IPS-20b (cell line): ENCODE measurements around the gene C1QTNF1.
A peak's percentile ranks its signal among the peaks of the same experiment; 100 is the strongest.
"Not testable (repeated sequence)": the region's sequence is repeated elsewhere in the genome, so short reads cannot be mapped to it uniquely, and the experiment has no call there.

Experiments
- H3K27ac ChIP-seq: one replicate; pipeline ENCODE4 v1.5.1; 2013; ENCODE audit warnings: low read length
- H3K27me3 ChIP-seq: 2 replicates; pipeline ENCODE4 v1.6.1; 2013; ENCODE audit warnings: mild to moderate bottlenecking, low read length, inconsistent platforms; ENCODE audit not compliant: insufficient read depth
- H3K36me3 ChIP-seq: 2 replicates; pipeline ENCODE4 v1.6.1; 2013; ENCODE audit warnings: low read depth, mild to moderate bottlenecking, inconsistent platforms, low read length, moderate library complexity; ENCODE audit not compliant: insufficient read depth
- H3K4me1 ChIP-seq: 2 replicates; pipeline ENCODE4 v1.6.1; 2013; ENCODE audit warnings: mild to moderate bottlenecking, control low read depth, inconsistent platforms, low read length, moderate library complexity; ENCODE audit not compliant: insufficient read depth
- H3K4me3 ChIP-seq: 2 replicates; pipeline ENCODE4 v1.5.1; 2013; ENCODE audit warnings: mild to moderate bottlenecking, low read length, inconsistent platforms
- H3K9ac ChIP-seq: 2 replicates; pipeline ENCODE4 v1.6.1; 2013; ENCODE audit warnings: low read depth, mild to moderate bottlenecking, inconsistent platforms, low read length, moderate library complexity
- H3K9me3 ChIP-seq: 2 replicates; pipeline ENCODE4 v1.6.1; 2013; ENCODE audit warnings: mild to moderate bottlenecking, low read depth, low read length, inconsistent platforms; ENCODE audit not compliant: insufficient read depth

Gene C1QTNF1

GRCh38 chr17:79062691-79063090, 38.7 kb downstream of the C1QTNF1 start:
- Histone ChIP-seq H3K4me1 (no peaks in the 10 kb centered on the region), H3K27me3 (no peaks in the 10 kb centered on the region), H3K9ac (no peak overlapping the region), H3K36me3 (no peaks in the 10 kb centered on the region), H3K4me3 (no peak overlapping the region), H3K9me3 (no peaks in the 10 kb centered on the region), H3K27ac (no peak overlapping the region)

- Histone ChIP-seq H3K4me1 (no peaks in the 10 kb centered on the region), H3K4me3 (no peak overlapping the region), H3K27me3 (no peaks in the 10 kb centered on the region; the same call in 1 of the 2 replicates), H3K27ac (no peak overlapping the region), H3K9me3 (no peaks in the 10 kb centered on the region), H3K9ac (no peak overlapping the region), H3K36me3 (no peaks in the 10 kb centered on the region)
Measured at GRCh38 chr17:79064026-79064425, 40.1 kb downstream of the C1QTNF1 start.

GRCh38 chr17:79065105-79065670, 41.2 kb downstream of the C1QTNF1 start:
- Histone ChIP-seq H3K27ac (no peak overlapping the region), H3K4me3 (no peak overlapping the region), H3K4me1 (no peaks in the 10 kb centered on the region), H3K36me3 (no peaks in the 10 kb centered on the region), H3K27me3 (no peaks in the 10 kb centered on the region; the same call in 1 of the 2 replicates), H3K9me3 (no peaks in the 10 kb centered on the region), H3K9ac (no peak overlapping the region)

GRCh38 chr17:79066963-79067362, 43.0 kb downstream of the C1QTNF1 start:
- Histone ChIP-seq H3K36me3 (no peaks in the 10 kb centered on the region), H3K9ac (no peak overlapping the region), H3K27me3 (no peaks in the 10 kb centered on the region; the same call in 1 of the 2 replicates), H3K27ac (no peak overlapping the region), H3K4me3 (no peak overlapping the region), H3K4me1 (no peaks in the 10 kb centered on the region), H3K9me3 (no peaks in the 10 kb centered on the region)

- Histone ChIP-seq H3K27ac (no peak overlapping the region), H3K36me3 (no peaks in the 10 kb centered on the region), H3K27me3 (peaks cover 9% of the 10 kb centered on the region), H3K9me3 (no peaks in the 10 kb centered on the region), H3K4me1 (no peaks in the 10 kb centered on the region), H3K9ac (no peak overlapping the region), H3K4me3 (no peak overlapping the region)
Measured at GRCh38 chr17:79070266-79070880, 46.4 kb downstream of the C1QTNF1 start.

- peaks cover 14% of the 10 kb centered on the region for H3K27me3 ChIP-seq
- no peaks in the 10 kb centered on the region for H3K36me3 ChIP-seq
- H3K4me1 ChIP-seq, result no peaks in the 10 kb centered on the region
- H3K4me3 ChIP-seq, result no peak overlapping the region
- no peaks in the 10 kb centered on the region for H3K9me3 ChIP-seq
- H3K27ac ChIP-seq, result no peak overlapping the region
- no peak overlapping the region for H3K9ac ChIP-seq
Measured at GRCh38 chr17:79071161-79071740, 47.3 kb downstream of the C1QTNF1 start.

- peaks cover 14% of the 10 kb centered on the region for H3K27me3 ChIP-seq
- no peaks in the 10 kb centered on the region for H3K4me1 ChIP-seq
- no peak overlapping the region for H3K9ac ChIP-seq
- no peaks in the 10 kb centered on the region for H3K9me3 ChIP-seq
- H3K4me3 ChIP-seq, result no peak overlapping the region
- H3K27ac ChIP-seq, result no peak overlapping the region
- H3K36me3 ChIP-seq, result no peaks in the 10 kb centered on the region
Measured at GRCh38 chr17:79072544-79072943, 48.6 kb downstream of the C1QTNF1 start.

- Histone ChIP-seq H3K4me3 (no peak overlapping the region), H3K27ac (no peak overlapping the region), H3K9me3 (no peaks in the 10 kb centered on the region), H3K27me3 (peaks cover 14% of the 10 kb centered on the region; the same call in 1 of the 2 replicates), H3K36me3 (no peaks in the 10 kb centered on the region), H3K4me1 (no peaks in the 10 kb centered on the region), H3K9ac (no peak overlapping the region)
Measured at GRCh38 chr17:79073016-79073705, 49.2 kb downstream of the C1QTNF1 start.

GRCh38 chr17:79073706-79074088, 49.7 kb downstream of the C1QTNF1 start:
- H3K27ac ChIP-seq, result no peak overlapping the region
- no peak overlapping the region for H3K9ac ChIP-seq
- no peaks in the 10 kb centered on the region for H3K9me3 ChIP-seq
- no peaks in the 10 kb centered on the region for H3K4me1 ChIP-seq
- H3K4me3 ChIP-seq, result no peak overlapping the region
- H3K36me3 ChIP-seq, result peaks cover 4% of the 10 kb centered on the region; the same call in 1 of the 2 replicates
- peaks cover 14% of the 10 kb centered on the region; the same call in 1 of the 2 replicates for H3K27me3 ChIP-seq

- H3K4me3 ChIP-seq, H3K36me3 ChIP-seq, H3K9ac ChIP-seq, H3K27ac ChIP-seq, H3K9me3 ChIP-seq, H3K4me1 ChIP-seq: not testable (repeated sequence)
- H3K27me3 ChIP-seq, result peaks cover 14% of the 10 kb centered on the region; the same call in 1 of the 2 replicates
Measured at GRCh38 chr17:79074121-79074648, 50.2 kb downstream of the C1QTNF1 start.

- Histone ChIP-seq H3K4me1 (no peaks in the 10 kb centered on the region), H3K27me3 (peaks cover 14% of the 10 kb centered on the region; the same call in 1 of the 2 replicates), H3K9me3 (no peaks in the 10 kb centered on the region), H3K27ac (no peak within 1 kb of the TSS), H3K36me3 (peaks cover 16% of the 10 kb centered on the region), H3K4me3 (peak within 1 kb of the TSS; percentile 70), H3K9ac (peak within 1 kb of the TSS; percentile 66; the same call in 1 of the 2 replicates)
Measured at GRCh38 chr17:79074649-79075445, 50.9 kb downstream of the C1QTNF1 start, which contains the start of gene ENGASE. ENGASE (plus strand) TSS chr17:79074824; CDS start chr17:79074945, 121 bp downstream.
